ENCODE results near the gene NOS3. TPM values are rescaled to one million over a fixed set of nuclear protein-coding genes. Genes with fewer than 3 reads are reported as not detected.

The NOS3 gene
- total RNA-seq, 1 experiment from 2014 or later, result 3.2 TPM

- no peak for TF ChIP-seq EZH2 (IDR thresholded peaks at IDR 0.05; ENCODE audit: low read depth)
- TF ChIP-seq CTCF (conservative IDR thresholded peaks at IDR 0.05), result no peak
- H2AFZ ChIP-seq, result no peak overlapping the region
- H3K9me3 ChIP-seq (ENCODE audit: insufficient read depth, low read depth), result no peaks in the 10 kb centered on the region
- intact Hi-C loops (cut with micrococcal nuclease; ENCODE audit: unreplicated experiment), result no loop called here
- peaks cover 10% of the 10 kb centered on the region for H3K4me1 ChIP-seq (replicated peaks; ENCODE audit: insufficient read depth)
- H3K27ac ChIP-seq, result no peak overlapping the region
- no peak overlapping the region for H3K4me3 ChIP-seq
- peak in 1 of 2 experiments; percentile 31 for DNase-seq
- H3K27me3 ChIP-seq (ENCODE audit: insufficient read depth, low read depth), result peaks cover 11% of the 10 kb centered on the region; the same call in 1 of the 2 replicates
- no peaks in the 10 kb centered on the region for H4K20me1 ChIP-seq (ENCODE audit: insufficient read depth)
- ChIA-PET CTCF (no interaction called here), POLR2A (ENCODE audit: unreplicated experiment) (no interaction called here)
- H3K79me2 ChIP-seq (ENCODE audit: low read depth), result no peaks in the 10 kb centered on the region
- no peaks in the 10 kb centered on the region for H3K9me2 ChIP-seq (ENCODE audit: insufficient read depth)
- H3F3A ChIP-seq (ENCODE audit: insufficient read depth, low read depth), result peaks cover 20% of the 10 kb centered on the region
- no TSS peak for BruUV-seq (replicated peaks)
- H3K36me3 ChIP-seq (ENCODE audit: low read depth), result no peaks in the 10 kb centered on the region
- no peak overlapping the region for H3K4me2 ChIP-seq
These were observed 8.2 kb downstream of the NOS3 start for GRCh38 chr7:150999001-150999400.

- POLR2A ChIA-PET (ENCODE audit: unreplicated experiment), result no interaction called here
- no peak for DNase-seq
- H4K20me1 ChIP-seq (ENCODE audit: insufficient read depth), result no peaks in the 10 kb centered on the region
- no peaks in the 10 kb centered on the region for H3K79me2 ChIP-seq (ENCODE audit: low read depth)
- H3K9me2 ChIP-seq (ENCODE audit: insufficient read depth), result no peaks in the 10 kb centered on the region
- no peak for TF ChIP-seq CTCF (conservative IDR thresholded peaks at IDR 0.05)
- no peak for TF ChIP-seq EZH2 (IDR thresholded peaks at IDR 0.05; ENCODE audit: low read depth)
- H3K4me3 ChIP-seq, result no peak overlapping the region
- H2AFZ ChIP-seq, result no peak overlapping the region
- no TSS peak for BruUV-seq (replicated peaks)
- no peak overlapping the region for H3K27ac ChIP-seq
- H3K4me2 ChIP-seq, result no peak overlapping the region
- peaks cover 11% of the 10 kb centered on the region; the same call in 1 of the 2 replicates for H3K27me3 ChIP-seq (ENCODE audit: insufficient read depth, low read depth)
- intact Hi-C loops (cut with micrococcal nuclease; ENCODE audit: unreplicated experiment), result no loop called here
- CTCF ChIA-PET, result no interaction called here
- peaks cover 14% of the 10 kb centered on the region for H3K4me1 ChIP-seq (replicated peaks; ENCODE audit: insufficient read depth)
- peaks cover 19% of the 10 kb centered on the region for H3F3A ChIP-seq (ENCODE audit: insufficient read depth, low read depth)
- no peaks in the 10 kb centered on the region for H3K9me3 ChIP-seq (ENCODE audit: insufficient read depth, low read depth)
- H3K36me3 ChIP-seq (ENCODE audit: low read depth), result no peaks in the 10 kb centered on the region
These were observed 8.8 kb downstream of the NOS3 start for GRCh38 chr7:150999497-151000230.

- no peak for DNase-seq
- POLR2A ChIA-PET (ENCODE audit: unreplicated experiment), result no interaction called here
- Histone ChIP-seq H3F3A (ENCODE audit: insufficient read depth, low read depth) (peaks cover 16% of the 10 kb centered on the region), H3K4me2 (no peak overlapping the region), H3K4me1 (replicated peaks; ENCODE audit: insufficient read depth) (peaks cover 14% of the 10 kb centered on the region), H4K20me1 (ENCODE audit: insufficient read depth) (no peaks in the 10 kb centered on the region), H3K27me3 (ENCODE audit: insufficient read depth, low read depth) (peaks cover 11% of the 10 kb centered on the region; the same call in 1 of the 2 replicates), H3K4me3 (no peak overlapping the region), H3K36me3 (ENCODE audit: low read depth) (no peaks in the 10 kb centered on the region), H3K27ac (no peak overlapping the region), H2AFZ (no peak overlapping the region), H3K9me2 (ENCODE audit: insufficient read depth) (no peaks in the 10 kb centered on the region), H3K79me2 (ENCODE audit: low read depth) (no peaks in the 10 kb centered on the region), H3K9me3 (ENCODE audit: insufficient read depth, low read depth) (no peaks in the 10 kb centered on the region)
- TF ChIP-seq EZH2 (IDR thresholded peaks at IDR 0.05; ENCODE audit: low read depth) (no peak), CTCF (conservative IDR thresholded peaks at IDR 0.05) (no peak)
- BruUV-seq (replicated peaks), result no TSS peak
- CTCF ChIA-PET, result no interaction called here
- intact Hi-C loops (cut with micrococcal nuclease; ENCODE audit: unreplicated experiment), result no loop called here
These were observed 10.2 kb downstream of the NOS3 start for GRCh38 chr7:151000897-151001495.

All from PC-9 (cell line).